HEK293 (cell line): ENCODE results near the gene TMEM127.

Experiments
- ATF2 ChIP-seq: fragments of 450-650 bp; formaldehyde crosslinking; IDR thresholded peaks from 2 replicates; pipeline ENCODE4 v1.5.1; 2016; ENCODE audit warnings: missing biosample characterization, missing genetic modification characterization, low read depth
- BCL11B ChIP-seq: fragments of 450-650 bp; formaldehyde crosslinking; IDR thresholded peaks from 2 replicates; pipeline ENCODE4 v1.5.1; 2016; ENCODE audit warnings: low read depth, missing biosample characterization, missing genetic modification characterization
- HOXC10 ChIP-seq: sonication (generic); formaldehyde crosslinking; IDR thresholded peaks from 2 replicates; pipeline ENCODE4 v1.8.1; 2023; ENCODE audit warnings: mild to moderate bottlenecking, missing genetic modification reagents
- KLF16 ChIP-seq: fragments of 450-650 bp; formaldehyde crosslinking; IDR thresholded peaks from 2 replicates; pipeline ENCODE4 v1.5.1; 2017; ENCODE audit warnings: missing biosample characterization, missing genetic modification characterization
- KLF17 ChIP-seq: fragments of 450-650 bp; formaldehyde crosslinking; IDR thresholded peaks from 2 replicates; pipeline ENCODE4 v1.5.1; 2016; ENCODE audit warnings: missing biosample characterization, missing genetic modification characterization
- SP2 ChIP-seq: fragments of 450-650 bp; formaldehyde crosslinking; IDR thresholded peaks from 2 replicates; pipeline ENCODE4 v1.5.1; 2016; ENCODE audit warnings: missing biosample characterization, missing genetic modification characterization
- SP7 ChIP-seq: fragments of 450-650 bp; formaldehyde crosslinking; IDR thresholded peaks from 2 replicates; pipeline ENCODE4 v1.5.1; 2016; ENCODE audit warnings: missing biosample characterization, missing genetic modification characterization
- ZBTB6 ChIP-seq: fragments of 450-650 bp; formaldehyde crosslinking; IDR thresholded peaks from 2 replicates; pipeline ENCODE4 v1.5.1; 2017; ENCODE audit warnings: missing biosample characterization, missing genetic modification characterization
- ZNF18 ChIP-seq: fragments of 450-650 bp; formaldehyde crosslinking; IDR thresholded peaks from 2 replicates; pipeline ENCODE4 v1.5.1; 2016; ENCODE audit warnings: missing biosample characterization, missing genetic modification characterization
- ZNF214 ChIP-seq: fragments of 450-650 bp; formaldehyde crosslinking; IDR thresholded peaks from 2 replicates; pipeline ENCODE4 v1.5.1; 2017; ENCODE audit warnings: missing biosample characterization, mild to moderate bottlenecking, missing genetic modification characterization, borderline replicate concordance
- ZNF248 ChIP-seq: fragments of 450-650 bp; formaldehyde crosslinking; IDR thresholded peaks from 2 replicates; pipeline ENCODE4 v1.5.1; 2017; ENCODE audit warnings: missing biosample characterization, missing genetic modification characterization
- ZNF292 ChIP-seq: fragments of 450-650 bp; formaldehyde crosslinking; IDR thresholded peaks from 2 replicates; pipeline ENCODE4 v1.5.1; 2016; ENCODE audit warnings: low read depth, missing biosample characterization, missing genetic modification characterization, borderline replicate concordance
- ZNF302 ChIP-seq: fragments of 450-650 bp; formaldehyde crosslinking; IDR thresholded peaks from 2 replicates; pipeline ENCODE4 v1.5.1; 2016; ENCODE audit warnings: missing biosample characterization, missing genetic modification characterization, low read depth
- ZNF404 ChIP-seq: fragments of 450-650 bp; formaldehyde crosslinking; IDR thresholded peaks from 2 replicates; pipeline ENCODE4 v1.5.1; 2017; ENCODE audit warnings: missing biosample characterization, missing genetic modification characterization
- ZNF426 ChIP-seq: fragments of 450-650 bp; formaldehyde crosslinking; IDR thresholded peaks from 2 replicates; pipeline ENCODE4 v1.5.1; 2017; ENCODE audit warnings: missing biosample characterization, missing genetic modification characterization, mild to moderate bottlenecking, inconsistent platforms, moderate library complexity
- ZNF514 ChIP-seq: fragments of 450-650 bp; formaldehyde crosslinking; IDR thresholded peaks from 2 replicates; pipeline ENCODE4 v1.5.1; 2016; ENCODE audit warnings: missing biosample characterization, missing genetic modification characterization
- ZNF518A ChIP-seq: fragments of 450-650 bp; formaldehyde crosslinking; conservative IDR thresholded peaks from 2 replicates; pipeline ENCODE4 v1.5.1; 2016; ENCODE audit warnings: low read depth, missing biosample characterization, missing genetic modification characterization
- ZNF549 ChIP-seq: fragments of 450-650 bp; IDR thresholded peaks from 2 replicates; pipeline ENCODE4 v1.5.1; 2018; ENCODE audit warnings: missing biosample characterization, missing genetic modification characterization, mild to moderate bottlenecking, inconsistent platforms, moderate library complexity
- ZNF654 ChIP-seq: fragments of 450-650 bp; formaldehyde crosslinking; IDR thresholded peaks from 2 replicates; pipeline ENCODE4 v1.5.1; 2016; ENCODE audit warnings: low read depth, missing biosample characterization, missing genetic modification characterization
- ZNF658 ChIP-seq: fragments of 450-650 bp; formaldehyde crosslinking; IDR thresholded peaks from 2 replicates; pipeline ENCODE4; 2016; ENCODE audit warnings: missing biosample characterization, missing genetic modification characterization
- ZNF660 ChIP-seq: fragments of 450-650 bp; IDR thresholded peaks from 2 replicates; pipeline ENCODE4 v1.5.1; 2018; ENCODE audit warnings: missing biosample characterization, mild to moderate bottlenecking, missing genetic modification characterization
- ZNF830 ChIP-seq: fragments of 450-650 bp; IDR thresholded peaks from 2 replicates; pipeline ENCODE4 v1.5.0; 2018; ENCODE audit warnings: missing biosample characterization, missing genetic modification characterization, low read depth, mild to moderate bottlenecking, moderate library complexity
- ZNF837 ChIP-seq: fragments of 450-650 bp; formaldehyde crosslinking; IDR thresholded peaks from 2 replicates; pipeline ENCODE4 v1.5.1; 2016; ENCODE audit warnings: missing biosample characterization, missing genetic modification characterization
- ZSCAN4 ChIP-seq: fragments of 450-650 bp; formaldehyde crosslinking; IDR thresholded peaks from 2 replicates; pipeline ENCODE4 v1.5.1; 2017; ENCODE audit warnings: missing biosample characterization, missing genetic modification characterization
- ZXDB ChIP-seq: fragments of 450-650 bp; formaldehyde crosslinking; IDR thresholded peaks from 2 replicates; pipeline ENCODE4 v1.5.1; 2016; ENCODE audit warnings: missing biosample characterization, missing genetic modification characterization

TMEM127 gene

GRCh38 chr2:96305091-96305978 lies 39.5 kb upstream of the TMEM127 start, which contains the start of gene SNRNP200 (continued):
- TF ChIP-seq ZBTB6 (tag by site-specific recombination) (no peak), ATF2 (tag by site-specific recombination) (no peak), ZNF18 (tag by site-specific recombination) (no peak), SP2 (tag by site-specific recombination) (peak; percentile 93), HOXC10 (CRISPR knock-in tag) (no peak), ZNF837 (tag by site-specific recombination) (no peak), ZXDB (tag by site-specific recombination) (peak; percentile 88), ZNF248 (tag by site-specific recombination) (no peak), ZNF426 (tag by site-specific recombination) (no peak), ZNF654 (tag by site-specific recombination) (no peak), ZNF658 (no peak), ZNF830 (no peak), KLF16 (tag by site-specific recombination) (peak; percentile 91), ZNF549 (tag by site-specific recombination) (no peak), ZNF302 (tag by site-specific recombination) (no peak), BCL11B (tag by site-specific recombination) (no peak), ZNF660 (tag by site-specific recombination) (no peak), KLF17 (tag by site-specific recombination) (no peak), ZNF518A (tag by site-specific recombination) (peak; percentile 99), ZSCAN4 (tag by site-specific recombination) (no peak), SP7 (tag by site-specific recombination) (peak; percentile 72), ZNF404 (tag by site-specific recombination) (no peak), ZNF514 (no peak), ZNF292 (tag by site-specific recombination) (no peak), ZNF214 (tag by site-specific recombination) (no peak)
- TF ChIP-seq, all 188 proteins: peak for 39
